HG03175 (cell line): Measurements from ENCODE around the gene SRBD1.

Experiments
- ATAC-seq: cut with Tn5 transposase; IDR thresholded peaks from one replicate; pipeline ENCODE4 v1.9.1; 2021; ENCODE audit warnings: mild to moderate bottlenecking, moderate library complexity; ENCODE audit not compliant: unreplicated experiment

SRBD1 gene

DNA sequence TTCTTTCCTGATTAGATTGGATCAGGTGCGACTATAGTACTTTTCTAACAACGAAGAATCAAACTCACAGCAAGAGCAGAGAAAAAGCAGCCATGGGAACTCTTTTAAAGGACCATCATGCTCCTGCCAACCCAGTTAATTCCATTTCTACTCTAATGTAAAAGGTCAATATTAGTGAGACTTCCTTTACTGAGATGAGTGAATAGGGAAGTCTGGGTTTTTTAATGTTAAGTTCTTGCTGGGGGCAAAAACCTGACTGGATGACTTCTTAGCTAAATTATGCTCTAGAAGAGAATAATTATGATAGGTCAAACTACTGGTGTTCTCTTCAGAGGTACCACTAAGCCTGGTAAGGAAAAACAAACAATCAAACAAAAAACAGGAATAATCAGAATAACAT lies 8.4 kb downstream of the SRBD1 start:
- no peak for ATAC-seq

DNA sequence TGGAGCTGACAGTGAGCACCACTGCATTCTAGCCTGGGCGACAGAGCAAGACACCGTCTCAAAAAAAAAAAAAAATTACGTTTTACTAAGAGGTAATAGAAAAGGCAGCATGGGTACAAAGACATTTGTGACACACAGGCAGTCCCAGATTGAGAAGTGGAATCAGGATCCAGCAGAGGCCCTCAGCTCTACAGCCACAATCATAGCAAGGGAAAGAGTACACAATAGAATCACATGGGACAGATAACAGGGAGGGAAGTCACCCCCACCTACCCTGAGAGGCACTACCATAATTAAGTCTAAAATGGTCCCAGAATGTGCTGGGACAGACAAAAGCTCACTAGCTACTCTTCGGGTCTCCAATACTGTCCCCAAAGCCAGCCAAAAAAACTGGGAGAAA lies 12.5 kb downstream of the SRBD1 start:
- no peak for ATAC-seq

GRCh38 chr2:45596761-45597160 lies 14.3 kb downstream of the SRBD1 start:
- no peak for ATAC-seq

GRCh38 chr2:45595721-45596435 lies 15.2 kb downstream of the SRBD1 start:
- ATAC-seq, result no peak

- ATAC-seq, result no peak
These were observed 20.0 kb downstream of the SRBD1 start for GRCh38 chr2:45591073-45591472.

- ATAC-seq, result no peak
These were observed 22.8 kb downstream of the SRBD1 start for GRCh38 chr2:45588158-45588829.

DNA sequence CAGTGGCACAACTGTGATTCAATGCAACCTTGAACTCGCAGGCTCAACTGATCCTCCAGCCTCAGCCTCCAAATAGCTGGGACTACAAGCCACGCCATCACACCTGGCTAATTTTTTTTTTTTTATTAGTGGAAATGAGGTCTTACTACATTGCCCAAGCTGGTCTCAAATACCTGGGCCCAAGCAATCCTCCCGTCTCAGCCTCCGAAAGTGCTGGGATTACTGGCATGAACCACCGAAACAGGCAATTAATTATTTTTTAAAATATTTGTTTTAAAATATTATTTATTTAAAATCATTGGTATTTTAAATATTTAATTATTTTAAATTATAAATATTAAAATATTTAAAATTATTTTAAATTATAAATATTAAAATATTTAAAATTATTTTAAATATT lies 24.5 kb downstream of the SRBD1 start:
- no peak for ATAC-seq

DNA sequence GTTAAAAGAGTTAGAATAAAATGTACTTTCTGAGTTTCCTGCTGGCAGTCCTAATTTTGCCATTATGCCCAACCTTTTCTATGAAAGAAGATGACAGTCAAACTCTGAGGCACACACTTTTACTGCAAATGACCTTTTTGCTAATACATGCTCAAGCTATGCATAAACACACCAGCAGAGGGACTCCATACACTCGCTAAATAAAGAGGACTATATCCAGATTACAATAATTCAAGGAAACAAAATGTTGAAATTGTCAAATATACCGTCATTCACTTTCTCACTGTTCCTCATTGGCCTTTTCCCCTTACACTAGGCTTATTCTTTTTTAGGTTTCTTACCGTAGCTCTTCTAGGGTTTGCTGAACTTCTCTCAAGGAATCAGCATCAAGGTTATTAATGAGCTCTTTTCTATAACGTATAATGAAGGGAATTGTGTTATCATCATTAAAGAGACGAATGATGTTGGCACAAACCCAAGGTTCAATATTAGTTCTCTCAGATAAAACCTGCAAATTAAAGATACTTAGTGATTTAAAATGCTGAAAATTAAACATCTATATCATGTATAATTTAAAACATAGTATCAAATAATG lies 25.7 kb downstream of the SRBD1 start:
- no peak for ATAC-seq

DNA sequence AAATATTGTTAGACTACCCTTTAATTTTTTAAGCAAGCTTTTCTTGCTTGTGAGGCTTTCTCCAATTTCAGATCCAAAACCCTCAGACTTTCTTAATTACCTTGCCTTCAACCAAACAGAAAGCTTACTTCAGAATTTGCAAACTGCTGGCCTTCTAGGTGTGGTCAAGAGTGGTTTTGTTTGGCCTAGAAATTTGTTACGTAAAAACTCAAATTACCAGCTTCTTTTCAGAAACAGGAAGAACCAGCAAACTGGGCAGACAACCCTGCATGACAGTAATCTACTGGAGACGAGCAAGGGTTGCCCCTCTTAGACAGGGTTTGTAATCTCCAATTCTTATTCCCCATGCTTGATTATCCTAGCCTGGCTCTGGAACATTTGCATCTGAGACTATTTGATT lies 27.1 kb downstream of the SRBD1 start:
- ATAC-seq, result no peak

DNA sequence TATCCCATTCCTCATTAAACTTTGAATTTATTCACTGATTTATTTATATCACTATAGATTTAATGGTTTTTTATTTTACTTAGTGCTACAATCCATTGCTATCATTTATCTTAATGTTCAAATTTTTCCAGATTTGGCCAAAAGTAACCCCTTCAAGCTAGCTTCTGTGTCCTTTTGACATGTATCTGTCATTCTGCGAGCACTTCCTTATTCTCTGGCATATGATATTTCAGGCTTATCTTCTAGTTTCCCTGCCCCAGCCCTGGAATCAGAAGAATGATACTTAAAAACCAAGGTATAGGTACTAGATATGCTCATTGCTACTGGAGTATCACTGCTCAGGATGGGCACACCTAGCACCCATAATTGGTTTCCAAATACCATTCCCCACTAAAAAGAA lies 28.5 kb downstream of the SRBD1 start:
- no peak for ATAC-seq

GRCh38 chr2:45578056-45578843 lies 32.8 kb downstream of the SRBD1 start:
- no peak for ATAC-seq

DNA sequence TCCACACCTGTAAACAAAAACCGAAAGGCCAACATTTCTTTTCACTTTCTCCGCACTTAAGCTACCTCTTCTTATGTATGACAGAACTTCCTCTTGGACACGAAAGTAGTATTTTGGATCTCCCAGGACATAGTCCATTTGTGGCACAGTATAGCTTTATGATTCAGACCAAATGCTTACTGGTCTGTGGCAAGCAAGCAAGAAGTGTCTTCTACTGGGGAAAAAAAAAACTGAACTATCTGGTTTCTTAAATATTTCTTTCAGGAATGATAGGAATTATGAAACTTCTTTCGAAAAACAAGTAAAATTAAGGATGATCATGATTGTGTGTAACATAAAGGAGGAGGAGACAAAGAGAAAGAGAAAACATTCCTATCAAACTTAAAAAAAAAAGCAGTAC lies 33.6 kb downstream of the SRBD1 start:
- no peak for ATAC-seq

DNA sequence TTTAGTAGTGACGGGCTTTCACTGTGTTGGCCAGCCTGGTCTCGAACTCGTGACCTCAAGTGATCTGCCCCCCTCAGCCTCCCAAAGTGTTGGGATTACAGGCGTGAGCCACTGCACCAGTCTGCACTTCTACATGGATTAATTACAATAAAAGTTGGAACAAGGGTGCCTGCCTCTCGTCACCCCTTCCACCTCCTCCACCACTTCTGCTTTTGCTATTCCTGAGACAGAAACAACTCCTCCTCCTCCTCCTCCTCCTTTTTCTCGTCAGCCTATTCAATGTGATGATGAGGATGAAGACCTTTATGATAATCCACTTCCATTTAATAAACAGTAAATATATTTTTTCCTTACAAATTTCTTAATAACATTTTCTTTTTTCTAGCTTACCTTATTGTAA lies 35.2 kb downstream of the SRBD1 start:
- no peak for ATAC-seq

DNA sequence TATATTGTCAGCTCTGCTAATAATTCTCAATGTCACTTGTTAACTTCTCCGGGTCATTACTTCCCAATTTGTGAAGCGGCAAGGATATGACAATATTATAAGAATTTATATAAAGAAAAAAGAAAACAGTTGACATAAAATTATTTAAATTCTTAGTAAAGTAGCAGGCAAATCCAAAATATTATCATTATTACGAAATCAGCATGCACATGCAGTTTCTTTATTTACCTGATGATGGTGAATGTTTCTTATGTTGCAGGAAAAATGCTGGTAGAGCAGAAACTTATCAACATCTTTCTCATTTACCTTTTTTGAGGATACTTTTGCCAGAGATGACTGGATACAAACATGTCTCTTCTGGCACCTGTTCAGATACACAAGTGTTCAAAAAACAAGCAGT lies 38.1 kb downstream of the SRBD1 start:
- ATAC-seq, result no peak

DNA sequence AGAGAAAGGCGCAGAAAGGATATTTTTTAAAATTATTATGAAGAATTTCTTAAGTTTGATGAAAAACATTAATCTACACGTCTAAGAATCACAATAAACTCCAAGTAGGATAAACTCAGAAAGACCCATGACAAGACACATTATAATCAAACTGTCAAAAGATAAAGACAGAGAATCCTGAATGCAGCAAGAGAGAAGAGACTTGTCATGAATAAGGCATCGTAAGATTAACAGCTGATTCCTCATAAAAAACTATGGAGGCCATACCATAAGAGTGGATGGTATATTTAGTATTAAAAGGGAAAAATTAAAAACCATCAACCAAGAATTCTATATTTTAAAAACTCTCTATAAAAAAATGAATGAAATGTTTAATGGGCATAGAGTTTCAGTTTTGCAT lies 39.1 kb downstream of the SRBD1 start:
- no peak for ATAC-seq

DNA sequence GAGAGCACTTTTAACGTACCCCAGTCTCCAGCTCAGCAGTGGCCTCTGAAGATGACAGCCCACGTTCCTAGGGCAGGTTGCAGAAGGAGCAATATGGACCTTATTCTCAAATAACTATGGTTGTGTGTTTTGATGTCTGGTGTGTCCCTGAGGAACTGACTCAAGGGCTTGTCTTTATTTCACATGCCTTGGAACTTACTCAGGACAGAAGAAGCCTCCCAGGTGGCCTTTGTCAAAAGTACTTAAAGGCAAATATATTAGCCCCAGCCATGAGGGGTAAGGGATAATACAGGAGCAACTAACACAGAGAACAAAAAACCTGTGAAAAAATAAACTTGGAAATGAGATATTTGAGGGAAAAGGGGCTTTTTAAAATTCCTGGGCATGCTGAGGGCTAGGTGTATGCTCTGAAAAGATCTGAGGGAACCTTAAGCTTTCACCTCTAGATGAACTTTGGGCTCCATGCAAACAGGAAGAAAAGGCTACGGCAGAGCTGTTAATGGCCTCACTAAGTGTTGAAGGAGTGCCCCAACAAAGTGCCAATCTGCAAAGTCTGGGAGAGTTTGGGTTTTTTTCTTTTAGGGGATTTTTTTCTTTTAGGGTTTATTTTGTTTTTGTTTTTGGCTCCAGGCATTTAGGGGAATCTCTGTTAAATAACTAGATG lies 40.3 kb downstream of the SRBD1 start:
- no peak for ATAC-seq

DNA sequence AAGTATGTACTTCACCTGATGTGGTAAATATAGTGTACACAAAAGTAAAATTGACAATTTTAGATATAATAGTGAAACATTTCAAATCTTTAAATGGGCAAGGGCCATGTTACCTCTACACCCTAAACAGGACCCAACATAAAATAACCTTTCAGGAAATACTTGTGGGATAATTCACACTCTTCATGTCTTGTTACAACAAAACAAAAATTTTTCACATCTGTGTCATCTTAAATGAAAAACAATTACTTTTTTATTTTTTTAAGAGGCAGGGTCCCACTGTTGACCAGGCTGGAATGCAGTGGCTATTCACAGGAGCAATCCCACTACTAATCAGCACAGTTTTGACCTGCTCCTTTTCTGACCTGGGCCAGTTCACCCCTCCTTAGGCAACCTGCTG lies 42.1 kb downstream of the SRBD1 start:
- no peak for ATAC-seq

DNA sequence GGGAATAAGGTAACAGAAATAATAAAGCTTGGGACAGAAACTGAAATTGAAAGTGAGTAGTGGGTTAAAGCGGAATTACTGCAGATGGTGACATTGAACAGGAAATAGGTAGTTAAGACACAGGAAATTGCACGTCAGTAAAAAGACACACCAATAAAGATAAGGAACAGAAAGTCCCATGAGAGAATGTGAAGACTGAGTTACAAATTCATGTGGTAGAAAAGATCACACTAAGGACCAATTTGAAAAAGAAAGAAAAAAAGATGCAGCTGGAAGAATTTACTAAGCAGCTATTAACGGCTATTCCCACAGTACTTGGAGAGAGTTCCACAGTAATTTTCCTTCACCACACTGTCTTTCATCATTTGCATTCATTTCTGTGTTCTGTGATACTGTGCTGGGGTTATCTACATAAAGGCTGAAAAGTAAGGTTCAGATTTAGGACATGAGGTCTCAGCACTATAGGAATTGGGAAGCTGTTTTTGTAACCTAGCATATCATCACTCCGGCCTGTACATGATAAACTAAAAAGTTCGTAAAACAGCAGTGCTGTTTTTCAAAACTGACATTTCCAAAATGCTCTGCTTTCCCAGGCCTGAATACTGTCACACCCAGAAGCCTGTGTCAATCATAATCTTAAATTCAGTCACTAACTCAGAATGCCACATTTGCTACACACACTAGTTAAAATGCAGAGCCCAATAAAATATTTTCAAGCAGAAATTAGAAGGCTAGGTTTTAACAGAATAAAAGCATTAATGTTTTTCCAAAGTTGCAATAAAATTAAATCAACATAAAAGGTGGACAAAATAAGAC lies 42.9 kb downstream of the SRBD1 start:
- ATAC-seq, result peak; percentile 97

DNA sequence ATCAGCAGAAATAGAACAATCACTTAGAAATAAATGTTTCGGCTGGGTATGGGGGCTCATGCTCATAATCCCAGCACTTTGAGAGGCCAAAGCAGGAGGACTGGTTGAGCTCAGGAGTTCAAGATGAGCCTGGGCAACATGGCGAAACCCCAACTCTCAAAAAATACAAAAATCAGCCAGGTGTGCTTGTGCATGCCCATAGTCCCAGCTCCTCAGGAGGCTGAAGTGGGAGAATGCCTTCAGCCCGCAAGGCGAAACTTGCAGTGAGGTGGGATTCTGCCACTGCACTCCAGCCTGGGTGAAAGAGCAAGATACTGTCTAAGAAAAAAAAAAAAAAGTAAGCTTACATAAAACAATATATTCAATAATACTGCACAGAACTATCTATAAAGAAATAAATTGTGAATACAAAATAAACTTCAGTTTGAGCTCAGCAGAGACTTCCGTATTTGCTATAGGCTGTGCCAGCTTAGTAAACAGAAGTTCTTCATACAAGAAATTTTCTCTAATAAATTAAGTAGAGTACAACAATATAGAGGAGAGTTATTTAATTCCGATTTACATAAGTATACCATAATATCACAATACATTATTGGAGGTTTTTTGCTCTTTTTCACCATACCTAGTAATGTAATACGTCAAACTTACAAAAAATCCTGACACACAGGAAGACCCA lies 43.6 kb downstream of the SRBD1 start:
- ATAC-seq, result no peak

DNA sequence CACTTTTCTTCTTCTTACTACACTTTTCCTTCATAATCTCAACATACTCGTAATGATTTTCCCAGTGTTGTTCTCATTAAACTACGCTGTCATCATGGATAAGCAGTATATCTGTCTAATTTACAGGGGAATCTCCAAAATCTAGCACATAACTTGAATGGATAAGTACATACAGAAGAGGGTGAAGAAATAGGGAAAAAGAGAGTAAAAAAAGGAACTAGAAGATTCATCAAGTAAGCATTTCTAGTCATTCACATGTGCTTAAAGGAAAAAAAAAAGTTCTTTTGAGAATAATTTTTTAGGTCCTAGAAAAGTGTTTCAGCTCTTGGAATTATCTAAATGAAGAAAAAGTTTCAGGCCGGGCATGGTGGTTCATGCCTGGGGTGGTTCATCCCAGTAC lies 51.6 kb downstream of the SRBD1 start:
- ATAC-seq, result no peak
